HG03442 (cell line): ENCODE data around the gene ITGA2.
"Not testable (repeated sequence)": the region's sequence is repeated elsewhere in the genome, so short reads cannot be mapped to it uniquely, and the experiment has no call there.

ENCODE experiments used
- ATAC-seq: cut with Tn5 transposase; IDR thresholded peaks from one replicate; pipeline ENCODE4 v1.9.1; 2021; ENCODE audit warnings: mild to moderate bottlenecking, moderate library complexity; ENCODE audit not compliant: unreplicated experiment

The ITGA2 gene

GRCh38 chr5:52989025-52989780 lies at the start of gene ITGA2:
ITGA2 (plus strand) TSS chr5:52989352; CDS start chr5:52989469, 117 bp downstream.
- peak; percentile 47 for ATAC-seq

- ATAC-seq: no peak
These were observed 45.9 kb upstream of the ITGA2 start for GRCh38 chr5:52943285-52943684.

GRCh38 chr5:52943808-52944207 lies 45.3 kb upstream of the ITGA2 start:
- no peak for ATAC-seq

GRCh38 chr5:52945040-52945439 lies 44.1 kb upstream of the ITGA2 start:
- no peak for ATAC-seq

GRCh38 chr5:52947208-52947607 lies 41.9 kb upstream of the ITGA2 start:
- no peak for ATAC-seq

GRCh38 chr5:52947851-52948250 lies 41.3 kb upstream of the ITGA2 start:
- no peak for ATAC-seq

- ATAC-seq: peak; percentile 100
These were observed 40.6 kb upstream of the ITGA2 start for GRCh38 chr5:52948418-52949076.

- no peak for ATAC-seq
These were observed 38.5 kb upstream of the ITGA2 start for GRCh38 chr5:52950686-52951085.

GRCh38 chr5:52952483-52952882 lies 36.7 kb upstream of the ITGA2 start:
- ATAC-seq: no peak

GRCh38 chr5:52956014-52956413 lies 33.1 kb upstream of the ITGA2 start:
- ATAC-seq: no peak

- ATAC-seq: no peak
These were observed 32.0 kb upstream of the ITGA2 start for GRCh38 chr5:52956915-52957747.

GRCh38 chr5:52961274-52961681 lies 27.9 kb upstream of the ITGA2 start:
- ATAC-seq: no peak

- ATAC-seq: no peak
These were observed 25.5 kb upstream of the ITGA2 start for GRCh38 chr5:52963636-52964035.

GRCh38 chr5:52964138-52964537 lies 25.0 kb upstream of the ITGA2 start:
- ATAC-seq: no peak

GRCh38 chr5:52976157-52976556 lies 13.0 kb upstream of the ITGA2 start:
- not testable (repeated sequence) for ATAC-seq

GRCh38 chr5:52977264-52977897 lies 11.8 kb upstream of the ITGA2 start:
- no peak for ATAC-seq

GRCh38 chr5:52981507-52981906 lies 7.6 kb upstream of the ITGA2 start:
- ATAC-seq: no peak

GRCh38 chr5:52983731-52984636 lies 5.2 kb upstream of the ITGA2 start:
- ATAC-seq: no peak

- ATAC-seq: no peak
These were observed 3.8 kb upstream of the ITGA2 start for GRCh38 chr5:52985306-52985705.

- no peak for ATAC-seq
These were observed 1.3 kb upstream of the ITGA2 start for GRCh38 chr5:52987711-52988331.
